HG03139 (cell line): Measurements from ENCODE around the gene PRKD1.
"Not testable (repeated sequence)": the region's sequence is repeated elsewhere in the genome, so short reads cannot be mapped to it uniquely, and the experiment has no call there.

Experiments used
- ATAC-seq: cut with Tn5 transposase; IDR thresholded peaks from one replicate; pipeline ENCODE4 v1.9.1; 2021; ENCODE audit not compliant: unreplicated experiment

The PRKD1 gene

GRCh38 chr14:29905543-29905942, 22.1 kb downstream of the PRKD1 start:
- no peak for ATAC-seq

- ATAC-seq: no peak
Measured at GRCh38 chr14:29900609-29901350, 26.9 kb downstream of the PRKD1 start.

- no peak for ATAC-seq
Measured at GRCh38 chr14:29898470-29898869, 29.2 kb downstream of the PRKD1 start.

- no peak for ATAC-seq
Measured at GRCh38 chr14:29897181-29897580, 30.5 kb downstream of the PRKD1 start.

GRCh38 chr14:29896354-29896821, 31.3 kb downstream of the PRKD1 start:
- ATAC-seq: no peak

- ATAC-seq: no peak
Measured at GRCh38 chr14:29895591-29896083, 32.0 kb downstream of the PRKD1 start.

- no peak for ATAC-seq
Measured at GRCh38 chr14:29893989-29894388, 33.7 kb downstream of the PRKD1 start.

GRCh38 chr14:29892327-29892726, 35.3 kb downstream of the PRKD1 start:
- no peak for ATAC-seq

- ATAC-seq: no peak
Measured at GRCh38 chr14:29885988-29886387, 41.7 kb downstream of the PRKD1 start.

GRCh38 chr14:29868000-29868399, 59.6 kb downstream of the PRKD1 start:
- no peak for ATAC-seq

- ATAC-seq: no peak
Measured at GRCh38 chr14:29865299-29865698, 62.3 kb downstream of the PRKD1 start.

- no peak for ATAC-seq
Measured at GRCh38 chr14:29861996-29862395, 65.7 kb downstream of the PRKD1 start.

GRCh38 chr14:29858299-29858698, 69.3 kb downstream of the PRKD1 start:
- peak; percentile 86 for ATAC-seq

- ATAC-seq: peak; percentile 60
Measured at GRCh38 chr14:29857551-29857950, 70.1 kb downstream of the PRKD1 start.

GRCh38 chr14:29856516-29856915, 71.1 kb downstream of the PRKD1 start:
- no peak for ATAC-seq

- ATAC-seq: not testable (repeated sequence)
Measured at GRCh38 chr14:29853691-29854090, 74.0 kb downstream of the PRKD1 start.

- no peak for ATAC-seq
Measured at GRCh38 chr14:29853272-29853671, 74.4 kb downstream of the PRKD1 start.

GRCh38 chr14:29851397-29851796, 76.2 kb downstream of the PRKD1 start:
- ATAC-seq: no peak

- no peak for ATAC-seq
Measured at GRCh38 chr14:29847056-29847380, 80.6 kb downstream of the PRKD1 start.

- no peak for ATAC-seq
Measured at GRCh38 chr14:29846339-29847055, 81.2 kb downstream of the PRKD1 start.

GRCh38 chr14:29843981-29844380, 83.7 kb downstream of the PRKD1 start:
- ATAC-seq: no peak

- ATAC-seq: no peak
Measured at GRCh38 chr14:29842228-29842627, 85.4 kb downstream of the PRKD1 start.
